ENCODE measurements around the gene ATP1B2.

DNA sequence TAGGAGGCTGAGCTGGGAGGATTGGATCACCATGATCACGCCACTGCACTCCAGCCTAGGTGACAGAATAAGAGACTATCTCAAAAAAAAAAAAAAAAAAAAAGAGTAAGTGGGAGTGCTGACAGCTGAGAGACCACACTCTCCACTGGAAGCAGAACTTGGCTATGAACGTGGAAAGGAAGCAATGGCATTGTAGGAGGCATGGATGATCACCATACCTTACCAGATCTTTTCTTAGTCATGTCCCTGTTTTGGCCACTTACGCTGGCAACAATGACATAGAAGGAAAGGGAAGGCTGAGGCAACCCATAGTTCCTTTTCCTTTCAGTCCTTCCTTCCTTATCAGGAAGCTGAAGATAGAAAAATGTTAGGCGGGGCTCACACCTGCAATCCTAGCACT lies 3.7 kb upstream of the ATP1B2 start:
- no peak for TF ChIP-seq EGR1 (IDR thresholded peaks at IDR 0.05)
- TF ChIP-seq RAD21 (IDR thresholded peaks at IDR 0.05; ENCODE audit: low read depth): no peak

All from Ishikawa (cell line).